DOHH2 (cell line): ENCODE data around the gene MED8.

ENCODE experiments used
- CTCF ChIP-seq: fragments of 200-600 bp; sonication (generic); IDR thresholded peaks from one replicate; pipeline ENCODE4 v1.5.1; 2014; ENCODE audit warnings: antibody characterized with exemption, mild to moderate bottlenecking, low read depth, low read length; ENCODE audit not compliant: poor library complexity, severe bottlenecking
- EZH2phosphoT487 ChIP-seq: fragments of 200-600 bp; sonication (generic); IDR thresholded peaks from 2 replicates; pipeline ENCODE4 v1.6.1; 2017; ENCODE audit warnings: borderline replicate concordance, mild to moderate bottlenecking, antibody characterized with exemption, low read length, moderate library complexity, mixed read lengths

GRCh38 chr1:43340559-43340958, 49.0 kb downstream of the MED8 start:
- TF ChIP-seq CTCF (no peak), EZH2phosphoT487 (no peak)
